Stimulated activated CD8-positive, alpha-beta memory T cell treated with anti-CD3 and anti-CD28 coated beads, Interleukin-4, amount 100 ng/mL, for 4 hours (primary cell): ENCODE data around the gene KIAA0753.

Experiments
- DNase-seq, 2 donors: peaks; one replicate each; pipeline ENCODE4 v3.0.0-alpha.2; 2020; ENCODE audit warnings: low read depth in 2 of 2, low spot score in 1 of 2

The KIAA0753 gene

DNA sequence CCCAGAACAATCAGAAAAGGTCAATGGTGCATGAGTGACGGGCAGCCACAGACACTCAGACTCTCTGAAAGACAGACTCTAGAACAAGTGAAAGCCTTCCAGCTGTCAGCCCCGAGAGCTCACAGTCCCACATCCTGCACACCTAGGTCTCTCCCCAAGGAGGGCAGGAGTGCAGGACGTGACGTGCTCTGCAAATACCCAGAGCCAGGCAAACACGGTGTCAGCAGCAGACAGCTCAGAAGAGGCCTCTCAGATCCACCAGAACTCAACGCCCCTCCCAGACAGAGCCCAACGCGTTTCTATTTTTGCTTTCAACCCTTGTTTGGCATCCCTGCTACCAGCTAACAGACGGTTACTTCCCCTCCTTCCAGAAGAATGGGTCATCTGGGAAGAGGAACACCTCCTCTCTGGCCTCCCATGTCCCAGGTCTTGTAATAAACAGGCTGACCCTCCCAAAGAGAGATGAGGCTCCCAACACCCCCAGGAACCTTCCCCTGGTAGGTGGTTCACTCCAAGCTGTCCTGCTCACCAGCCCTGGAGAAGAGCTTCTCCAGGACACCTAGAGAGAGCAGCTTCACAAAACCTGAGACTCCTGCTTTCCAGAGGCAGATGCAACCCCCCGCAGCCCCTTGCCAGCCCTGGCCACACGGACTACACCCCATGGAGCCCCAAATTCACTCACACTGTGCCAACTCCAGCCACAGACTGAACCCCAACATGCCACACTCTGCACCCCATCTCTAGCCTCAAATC is 91.8 kb downstream of the KIAA0753 start:
- DNase-seq: no peak

DNA sequence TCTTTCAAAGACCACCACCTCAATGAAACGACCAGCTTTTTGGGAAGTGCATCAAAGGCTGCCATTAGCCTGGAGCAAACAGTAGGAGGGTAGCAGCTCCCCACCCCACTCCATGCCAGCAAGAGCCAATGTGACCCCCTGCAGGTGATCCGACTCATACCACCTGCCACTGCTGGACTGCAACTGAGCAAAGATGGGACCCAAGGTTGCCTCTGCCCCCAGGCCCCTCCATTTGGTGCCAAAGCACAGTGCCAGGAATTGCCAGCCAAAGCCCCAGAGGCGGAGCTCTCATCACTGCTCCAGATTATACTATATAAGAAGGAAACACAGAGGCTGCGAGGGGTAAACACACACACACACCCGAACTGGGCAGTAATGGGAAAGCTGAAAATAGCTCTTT is 92.5 kb downstream of the KIAA0753 start:
- DNase-seq: no peak

DNA sequence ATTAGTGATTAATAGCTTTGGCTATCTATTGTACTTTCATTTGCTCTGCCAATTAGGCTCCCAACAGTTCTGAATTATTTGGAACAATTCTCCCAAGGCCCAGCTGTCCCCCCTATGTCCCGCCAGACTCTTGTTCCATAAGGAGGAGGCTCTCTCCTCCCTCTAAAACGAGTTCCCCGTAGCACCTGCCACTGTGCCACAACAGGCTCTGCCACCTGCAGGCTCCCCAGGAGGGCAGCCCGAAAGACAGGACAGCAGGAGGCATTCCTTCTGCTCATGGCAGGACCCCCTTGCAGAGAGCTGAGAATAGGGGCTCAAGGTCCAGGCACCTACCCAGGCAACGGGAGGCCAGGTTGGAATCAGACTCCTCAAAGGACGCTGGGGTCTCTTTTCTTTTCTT is 93.2 kb downstream of the KIAA0753 start:
- no peak for DNase-seq

DNA sequence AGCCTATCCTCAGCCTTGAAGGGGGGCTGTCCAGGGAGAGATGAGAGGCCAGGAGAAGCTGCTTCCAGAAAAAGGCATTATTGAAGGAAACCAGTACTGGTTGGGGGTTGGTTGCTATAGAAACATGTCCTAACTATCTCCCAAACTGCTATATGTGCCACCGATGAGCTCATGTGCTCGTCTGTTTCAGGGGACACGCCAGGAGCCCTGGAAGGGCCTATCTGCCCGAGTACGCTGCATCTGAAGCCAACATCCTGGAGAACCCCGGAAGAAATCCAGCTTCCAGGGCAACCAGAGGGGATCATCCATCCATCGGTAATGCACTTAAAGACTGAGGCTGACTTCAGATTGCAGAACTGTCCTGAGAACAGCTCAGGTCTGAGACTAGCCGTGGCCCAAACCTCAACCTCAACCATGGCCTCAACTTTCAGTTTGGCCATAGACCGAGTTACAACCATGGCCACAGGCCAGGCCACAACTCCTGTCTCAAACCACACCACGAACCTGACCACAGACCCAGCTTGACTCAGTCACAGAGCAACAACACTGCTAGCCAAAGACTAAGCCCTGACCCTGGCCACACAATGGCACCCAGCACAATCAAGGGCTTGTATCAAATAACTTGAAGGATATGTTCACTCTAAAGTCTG is 94.3 kb downstream of the KIAA0753 start:
- no peak for DNase-seq

DNA sequence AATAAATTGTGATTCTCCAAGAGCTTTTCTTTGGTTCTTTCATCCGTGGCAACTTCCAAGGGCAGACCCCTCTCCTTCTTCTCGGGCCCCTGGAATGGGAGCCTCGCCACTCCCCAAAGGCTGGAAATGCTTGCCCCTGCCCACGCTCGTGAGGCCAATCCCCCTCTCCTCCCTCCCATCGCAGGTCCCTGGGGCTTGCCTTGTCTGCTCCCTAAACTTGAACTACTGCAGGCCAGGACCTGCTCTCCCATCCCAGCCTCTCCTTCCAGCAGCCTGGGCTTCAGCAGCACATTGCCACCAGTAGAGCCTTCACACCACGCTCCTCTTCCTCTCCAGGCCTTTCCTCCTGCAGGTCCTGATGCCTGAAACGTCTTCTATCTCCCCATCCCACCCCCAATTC is 95.2 kb downstream of the KIAA0753 start:
- DNase-seq: no peak

DNA sequence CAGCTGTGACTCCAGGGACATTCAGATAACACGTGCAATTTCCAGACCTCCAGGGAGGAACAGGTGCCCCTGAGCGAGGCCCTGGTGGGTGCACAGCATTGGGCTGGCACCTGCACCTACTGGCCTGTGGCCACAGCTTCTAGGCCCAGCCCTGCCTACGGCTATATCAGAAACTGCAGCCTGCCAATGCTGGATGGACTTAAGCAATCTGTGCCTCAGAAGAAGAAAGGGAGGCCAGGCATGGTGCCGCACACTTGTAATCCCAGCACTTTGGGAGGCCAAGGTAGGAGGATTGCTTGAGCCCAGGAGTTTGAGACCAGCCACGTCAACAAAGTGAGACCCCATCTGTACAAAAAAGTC is 96.5 kb downstream of the KIAA0753 start:
- no peak for DNase-seq

DNA sequence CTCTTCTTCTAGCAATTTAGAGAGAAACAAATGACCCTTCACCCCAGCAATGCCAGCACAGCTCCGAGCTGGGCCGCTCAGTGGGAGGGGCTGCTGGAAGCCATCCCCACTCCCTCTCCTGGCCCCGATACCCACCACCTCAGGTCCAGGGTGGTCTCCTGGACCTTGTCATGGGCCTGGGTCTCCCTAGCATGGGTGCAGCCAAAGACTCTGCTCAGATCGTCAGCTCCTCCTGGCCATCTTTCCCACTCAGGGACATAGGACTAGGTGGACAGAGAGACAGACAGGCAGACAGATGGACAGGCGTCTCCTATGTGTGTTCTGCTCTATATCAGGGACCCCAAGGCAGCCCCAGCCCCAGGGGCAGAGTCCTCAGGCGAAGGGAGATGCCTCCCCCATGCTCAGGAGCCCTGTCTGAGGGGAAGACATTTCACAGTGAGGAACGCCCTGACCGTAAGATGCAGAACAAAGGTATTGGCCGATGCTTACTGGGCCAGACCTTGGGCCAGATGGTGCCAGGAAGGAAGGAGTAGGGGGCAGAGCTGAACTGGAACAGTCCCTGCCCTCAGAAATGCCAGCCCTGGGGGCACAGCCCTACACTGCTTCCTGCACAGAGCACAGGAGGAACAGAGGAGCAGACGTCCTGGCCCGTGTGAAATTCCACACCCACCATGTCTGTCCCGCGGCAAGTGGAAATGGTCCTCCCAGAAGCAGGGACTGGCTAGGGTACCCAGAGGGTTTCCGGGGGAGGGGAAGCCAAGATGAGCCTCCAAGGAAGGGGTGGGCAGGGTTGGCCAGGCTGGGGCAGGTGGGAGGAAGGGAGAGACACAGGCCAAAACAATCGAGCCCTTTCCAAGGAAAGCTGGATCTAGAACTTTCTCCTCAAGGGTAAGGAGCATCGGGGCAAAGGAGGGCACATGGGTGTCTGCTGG is 97.2 kb downstream of the KIAA0753 start:
- no peak for DNase-seq

DNA sequence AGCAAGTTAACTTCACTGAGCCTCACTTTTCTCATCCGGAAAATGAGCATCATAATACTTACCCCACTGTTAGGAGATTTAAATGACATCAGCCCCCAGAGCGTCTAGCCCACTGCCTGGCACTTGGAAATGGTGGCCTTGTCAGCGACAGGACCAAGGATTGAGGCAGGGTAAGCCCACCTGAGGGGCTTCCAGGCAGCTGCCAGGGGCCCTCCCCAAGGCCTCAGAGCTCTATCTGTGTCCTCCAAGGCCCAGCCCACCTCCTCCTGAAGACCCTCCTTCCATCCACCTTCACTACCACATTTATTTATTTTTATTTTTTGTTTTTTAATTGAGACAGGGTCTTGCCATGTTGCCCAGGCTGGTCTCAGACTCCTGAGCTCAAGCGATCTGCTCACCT is 97.9 kb downstream of the KIAA0753 start:
- DNase-seq: no peak

DNA sequence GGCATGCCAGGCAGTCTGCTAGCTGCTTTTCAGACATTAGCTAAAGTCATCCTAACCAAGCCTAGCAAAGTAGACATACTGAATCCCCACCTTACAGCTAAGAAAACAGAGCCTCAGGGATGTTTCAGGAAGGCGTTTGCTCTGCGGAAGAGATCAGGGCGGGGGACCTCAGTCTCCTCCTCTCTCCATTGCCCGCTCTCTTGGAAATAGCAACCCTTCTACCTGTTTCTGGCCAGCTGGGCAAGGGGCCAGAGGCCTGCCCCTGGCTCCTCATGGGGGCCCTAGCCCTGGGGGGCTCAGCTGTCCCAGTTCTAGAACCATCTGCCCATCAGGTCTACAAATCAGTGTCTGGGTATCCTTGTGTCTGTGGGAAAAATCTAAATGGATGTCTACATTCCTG is 98.6 kb downstream of the KIAA0753 start:
- no peak for DNase-seq

DNA sequence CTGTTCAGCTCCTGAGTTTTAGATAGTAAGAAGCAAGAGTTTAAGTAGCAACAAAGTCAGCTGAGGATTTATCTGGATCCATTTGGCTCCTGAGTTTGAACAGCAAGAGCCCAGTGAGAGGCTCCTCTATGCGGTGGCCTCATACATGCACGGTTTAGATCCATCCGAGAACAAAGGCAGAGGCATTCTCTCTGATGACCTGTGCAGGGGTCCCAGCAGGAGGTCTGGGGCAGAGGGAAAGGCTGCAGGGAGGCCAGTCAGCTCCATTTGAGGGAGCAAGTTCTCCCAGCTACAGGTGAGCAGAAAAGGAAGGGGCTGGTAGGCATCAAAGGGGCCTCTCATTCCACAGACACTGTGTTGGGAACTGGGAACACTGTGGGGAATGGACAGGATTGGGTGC is 100.6 kb downstream of the KIAA0753 start:
- DNase-seq: no peak

DNA sequence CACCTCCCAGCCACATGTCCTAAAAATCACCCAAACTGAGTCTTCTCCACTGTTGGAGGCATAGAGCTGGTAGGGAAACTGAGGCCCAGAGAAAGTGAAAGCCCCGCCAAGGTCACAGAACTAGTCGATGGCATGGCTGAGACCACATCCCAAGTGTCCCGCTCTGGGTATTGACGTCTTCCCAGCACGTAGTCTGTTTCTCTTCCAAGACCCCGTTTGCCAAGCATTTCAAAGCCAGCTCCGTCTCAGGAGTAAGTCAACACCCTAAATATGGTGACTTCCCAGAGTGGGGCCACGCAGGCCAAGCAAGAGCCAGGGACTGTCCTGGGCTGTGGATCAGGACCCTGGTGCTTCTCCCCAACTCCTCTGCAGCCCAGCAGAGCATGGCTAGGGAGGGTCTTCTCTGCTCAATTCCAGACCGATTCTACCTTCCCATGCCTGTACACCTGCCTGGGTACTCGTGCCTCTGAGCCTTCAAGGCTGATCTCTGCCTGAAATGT is 103.9 kb downstream of the KIAA0753 start:
- DNase-seq: no peak

DNA sequence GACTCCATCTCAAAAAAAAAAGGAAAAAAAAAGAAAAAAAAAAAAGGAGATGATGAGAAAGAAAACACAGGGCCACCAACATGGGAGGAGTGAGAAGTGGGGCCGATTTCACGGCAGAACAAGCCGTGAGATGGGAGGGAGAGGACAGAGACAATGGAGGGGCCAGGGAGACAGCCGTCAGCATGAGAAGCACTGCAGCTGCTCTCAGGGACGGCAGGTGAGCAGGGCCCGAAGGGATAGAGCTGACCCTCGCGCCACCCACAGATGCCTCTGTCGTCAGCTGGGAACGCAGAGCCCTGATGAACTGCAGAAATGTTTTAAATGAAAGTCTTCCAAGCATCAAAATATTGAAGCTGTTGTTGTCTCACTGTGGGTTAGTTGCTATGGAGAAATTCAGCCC is 104.5 kb downstream of the KIAA0753 start:
- no peak for DNase-seq

DNA sequence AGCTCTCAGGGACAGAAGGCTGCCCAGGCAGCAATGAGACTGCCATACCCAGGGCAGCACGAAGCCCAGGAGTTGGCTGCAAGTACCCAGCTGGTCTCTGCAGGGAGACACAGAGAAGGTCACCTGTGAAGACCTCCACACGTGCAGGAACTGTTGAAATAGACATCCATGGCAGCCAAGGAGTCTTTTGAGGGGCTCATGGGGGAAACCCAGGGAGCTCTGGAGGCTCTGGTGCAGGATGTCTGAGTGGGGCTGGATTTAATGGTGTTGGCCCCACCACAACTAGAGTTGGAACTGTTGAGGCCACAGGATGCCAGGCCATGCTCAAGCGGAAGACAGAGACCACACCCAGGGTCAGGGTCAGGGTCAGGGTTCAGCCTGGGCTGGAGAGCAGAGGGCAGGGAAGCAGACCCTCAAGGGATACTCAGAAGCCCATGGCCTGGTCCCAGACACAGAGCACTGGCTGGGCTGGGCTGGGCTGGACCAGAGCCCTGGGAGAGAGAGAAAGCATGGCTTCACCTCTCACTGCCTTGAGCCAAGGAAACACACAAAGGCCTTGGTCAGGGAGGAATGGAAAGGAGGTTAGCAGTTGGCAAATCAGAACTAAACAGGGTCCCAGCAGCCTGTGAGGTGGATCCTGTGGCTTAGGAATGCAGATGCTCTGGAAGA is 105.5 kb downstream of the KIAA0753 start:
- no peak for DNase-seq

DNA sequence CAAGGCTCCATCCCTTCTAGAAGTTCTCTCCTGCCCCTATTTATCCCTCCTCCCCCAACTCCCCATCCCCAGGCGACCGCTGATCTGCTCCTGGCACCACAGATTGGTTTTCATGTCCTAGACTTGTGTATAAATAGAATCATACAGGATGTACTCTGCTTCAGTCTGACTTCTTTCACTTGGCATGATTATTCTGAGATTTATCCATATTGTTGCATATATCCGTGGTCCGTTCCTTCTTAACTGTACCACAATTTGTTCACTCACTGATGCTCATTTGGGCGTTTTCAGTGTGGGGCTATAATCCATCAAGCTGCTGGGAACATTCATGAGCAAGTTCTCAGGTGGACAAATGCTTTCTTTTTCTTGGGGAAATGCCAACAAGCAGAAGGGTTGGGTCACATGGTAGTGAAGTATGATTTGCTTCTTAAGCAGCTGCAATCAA is 108.0 kb downstream of the KIAA0753 start:
- DNase-seq: no peak

DNA sequence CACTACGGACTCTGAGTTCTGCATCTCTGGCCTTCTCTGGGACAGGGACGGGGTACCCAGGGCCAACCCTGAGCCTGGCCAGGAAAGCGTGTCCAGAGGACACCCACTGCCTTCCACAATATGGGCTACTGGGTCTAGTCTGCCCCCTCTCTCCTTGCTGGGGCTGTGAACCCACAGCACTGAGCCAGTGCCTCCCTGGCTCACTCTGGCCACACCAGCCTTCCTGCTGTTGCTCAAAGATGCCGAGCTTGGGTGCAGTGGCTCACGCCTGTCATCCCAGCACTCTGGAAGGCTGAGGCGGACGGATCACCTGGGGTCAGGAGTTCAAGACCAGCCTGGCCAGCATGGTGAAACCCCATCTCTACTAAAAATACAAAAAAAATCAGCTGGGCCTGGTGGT is 108.9 kb downstream of the KIAA0753 start:
- DNase-seq: no peak

DNA sequence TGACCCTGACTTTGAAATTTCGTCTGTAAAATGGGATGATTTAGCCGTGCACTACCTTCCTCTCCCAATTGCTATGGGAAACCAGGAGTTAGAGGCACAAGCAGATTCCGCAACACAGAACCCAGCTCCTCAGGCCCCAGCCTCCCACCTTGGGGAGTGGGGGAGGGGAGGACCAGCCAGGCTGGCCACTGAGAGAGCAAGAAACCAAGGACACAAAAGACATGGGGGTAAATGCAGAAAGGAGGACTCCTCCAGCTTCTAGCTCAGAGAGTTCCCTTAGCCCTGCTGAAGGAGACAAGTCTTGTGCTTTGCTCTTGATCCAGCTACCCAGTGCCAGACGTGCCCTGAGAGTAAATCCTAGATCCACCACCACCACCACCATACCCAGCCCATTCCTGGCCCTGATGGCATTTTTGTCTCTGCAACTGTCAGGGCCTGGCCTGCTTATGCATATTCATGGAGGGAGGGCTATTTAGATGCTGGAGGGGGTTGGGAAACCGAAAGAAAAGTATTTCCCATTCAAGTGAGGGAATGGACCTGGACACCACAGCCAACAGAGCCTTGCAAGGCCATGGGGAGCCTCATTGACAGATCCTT is 110.1 kb downstream of the KIAA0753 start:
- DNase-seq: no peak

DNA sequence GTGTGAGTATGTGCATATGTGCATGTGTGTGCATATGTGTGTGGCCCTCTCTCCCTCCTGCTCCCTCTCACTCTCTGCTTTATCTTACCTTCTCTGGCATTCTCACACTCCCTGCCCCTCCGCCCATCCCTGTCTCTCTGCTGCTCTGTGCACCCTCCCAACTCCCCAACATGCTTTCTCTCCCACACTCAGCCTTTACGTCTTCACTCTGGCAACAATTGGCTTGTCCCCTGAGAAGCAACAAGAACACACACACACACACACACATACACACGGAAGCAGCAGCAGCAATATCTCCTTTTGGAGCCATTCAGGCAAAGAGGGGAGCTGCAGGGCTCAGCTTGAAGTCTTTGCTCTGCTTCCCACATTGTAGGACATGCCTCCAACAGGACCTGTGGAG is 112.0 kb downstream of the KIAA0753 start:
- no peak for DNase-seq
